HG03064 (cell line): ENCODE data around the gene TINAG.

Source experiments
- ATAC-seq: cut with Tn5 transposase; IDR thresholded peaks from one replicate; pipeline ENCODE4 v1.9.1; 2021; ENCODE audit warnings: low read depth; ENCODE audit not compliant: unreplicated experiment

TINAG gene

GRCh38 chr6:54308289-54308985 is at the start of gene TINAG:
TSS of gene TINAG (plus strand) at chr6:54308441. CDS start at chr6:54308551, 110 bp downstream.
- peak; percentile 46 for ATAC-seq

- no peak for ATAC-seq
Measured at GRCh38 chr6:54260025-54260424, 48.2 kb upstream of the TINAG start.

GRCh38 chr6:54262499-54262898 is 45.7 kb upstream of the TINAG start:
- no peak for ATAC-seq

- ATAC-seq = no peak
Measured at GRCh38 chr6:54262971-54263370, 45.3 kb upstream of the TINAG start.

- ATAC-seq = no peak
Measured at GRCh38 chr6:54264581-54265272, 43.5 kb upstream of the TINAG start.

GRCh38 chr6:54266400-54266923 is 41.8 kb upstream of the TINAG start:
- ATAC-seq = no peak

GRCh38 chr6:54267798-54268197 is 40.4 kb upstream of the TINAG start:
- ATAC-seq = no peak

- no peak for ATAC-seq
Measured at GRCh38 chr6:54273214-54273820, 34.9 kb upstream of the TINAG start.

GRCh38 chr6:54274383-54274782 is 33.9 kb upstream of the TINAG start:
- ATAC-seq = no peak

GRCh38 chr6:54282186-54282585 is 26.1 kb upstream of the TINAG start:
- no peak for ATAC-seq

GRCh38 chr6:54284161-54284860 is 23.9 kb upstream of the TINAG start:
- no peak for ATAC-seq

GRCh38 chr6:54285595-54285994 is 22.6 kb upstream of the TINAG start:
- no peak for ATAC-seq

GRCh38 chr6:54286141-54286540 is 22.1 kb upstream of the TINAG start:
- ATAC-seq = no peak

GRCh38 chr6:54288474-54288873 is 19.8 kb upstream of the TINAG start:
- ATAC-seq = no peak

- ATAC-seq = no peak
Measured at GRCh38 chr6:54289426-54289825, 18.8 kb upstream of the TINAG start.

- ATAC-seq = peak; percentile 70
Measured at GRCh38 chr6:54291146-54291545, 17.1 kb upstream of the TINAG start.

- peak; percentile 89 for ATAC-seq
Measured at GRCh38 chr6:54291738-54292137, 16.5 kb upstream of the TINAG start.

- ATAC-seq = no peak
Measured at GRCh38 chr6:54294965-54295532, 13.2 kb upstream of the TINAG start.

GRCh38 chr6:54299542-54300269 is 8.5 kb upstream of the TINAG start:
- no peak for ATAC-seq

GRCh38 chr6:54301770-54302169 is 6.5 kb upstream of the TINAG start:
- ATAC-seq = no peak
